Tracheal epithelial cell (primary cell): Measurements from ENCODE around the gene MAGEF1. TPM values are rescaled to one million over a fixed set of nuclear protein-coding genes. Genes with fewer than 3 reads are reported as not detected.

ENCODE experiments used
- total RNA-seq: library from RNA; depleted of rRNA; stranded (reverse); fragments of >200 nt; gene quantifications from 2 replicates; pipeline ENCODE4 v1.2.1, GENCODE V29; 2014

The MAGEF1 gene
- total RNA-seq, result 17.6 and 21.5 TPM in 2 replicates

DNA sequence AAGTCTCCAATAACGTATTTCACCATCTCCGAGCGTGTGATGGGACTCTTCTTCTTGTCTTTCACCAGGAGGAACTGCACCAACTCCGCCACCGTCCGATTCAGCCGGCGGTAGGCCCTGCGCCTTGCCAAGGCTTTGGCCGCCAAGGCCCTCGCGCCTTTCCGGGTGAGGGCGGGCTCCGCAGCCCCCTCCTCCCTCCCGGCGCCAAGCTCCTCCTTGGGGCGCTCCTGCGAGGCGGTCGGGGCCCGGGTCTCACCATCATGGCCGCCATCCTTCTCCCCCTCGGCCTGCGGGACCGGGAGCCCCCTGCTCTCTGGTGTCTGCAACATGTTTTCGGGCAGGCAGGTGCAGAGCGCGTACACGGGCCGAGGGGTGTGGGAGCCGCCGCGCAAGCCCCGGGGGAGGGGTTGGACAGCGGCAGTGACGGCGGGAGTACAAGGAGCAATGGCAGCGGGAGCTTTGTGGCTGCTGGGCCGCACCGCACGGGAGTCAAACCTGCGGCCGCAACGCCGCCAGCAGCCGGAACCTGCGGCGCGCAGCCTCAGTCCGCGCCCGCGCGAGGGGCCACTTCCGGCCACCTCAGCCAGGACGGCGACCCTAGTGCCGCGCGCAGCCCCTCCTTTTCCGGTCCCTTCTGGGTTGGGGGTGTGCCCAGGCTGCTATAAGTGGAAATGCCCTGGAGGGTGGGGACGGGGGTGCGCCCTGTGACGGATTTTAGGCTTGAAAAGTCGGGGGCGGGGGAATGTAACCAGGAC, at the start of gene MAGEF1:
Gene MAGEF1 (minus strand): TSS at position 572 of the 755 bp plus-strand sequence. CDS start 243 bp downstream, at position 329.

Other genes with a start within 250 kb of the MAGEF1 start
- 16.6 and 26.3 TPM in 2 replicates for gene EPHB3, start 150.3 kb downstream of the MAGEF1 start, total RNA-seq
- 44.1 and 45.2 TPM in 2 replicates for gene VPS8, start 100.1 kb upstream of the MAGEF1 start, total RNA-seq